Loucy (cell line): Measurements from ENCODE around the gene PLK3.

Source experiments
- H2AFZ ChIP-seq: fragments of 200-600 bp; sonication (generic); 2 replicates; pipeline ENCODE4 v1.6.0; 2016; ENCODE audit warnings: antibody characterized with exemption, mild to moderate bottlenecking, low read length, moderate library complexity
- H3F3A ChIP-seq: fragments of 200-600 bp; 2 replicates; pipeline ENCODE4 v1.6.0; 2016; ENCODE audit warnings: antibody characterized with exemption, low read depth, mild to moderate bottlenecking
- H3K27me3 ChIP-seq: fragments of 200-600 bp; sonication (generic); 2 replicates; pipeline ENCODE4 v1.6.1; 2014; ENCODE audit warnings: low read length, mild to moderate bottlenecking; ENCODE audit not compliant: insufficient read depth, poor library complexity, severe bottlenecking
- H3K36me3 ChIP-seq: fragments of 200-600 bp; sonication (generic); 2 replicates; pipeline ENCODE4 v1.6.1; 2016; ENCODE audit warnings: low read length; ENCODE audit not compliant: insufficient read depth
- H3K4me1 ChIP-seq: fragments of 200-600 bp; sonication (generic); 2 replicates; pipeline ENCODE4 v1.5.1; 2014; ENCODE audit warnings: low read length, mild to moderate bottlenecking; ENCODE audit not compliant: insufficient read depth, poor library complexity, severe bottlenecking
- H3K4me2 ChIP-seq: fragments of 200-600 bp; sonication (generic); 2 replicates; pipeline ENCODE4 v1.6.0; 2014; ENCODE audit warnings: antibody characterized with exemption, low read length, low read depth, mild to moderate bottlenecking; ENCODE audit not compliant: poor library complexity, severe bottlenecking
- H3K4me3 ChIP-seq: fragments of 200-600 bp; sonication (generic); 2 replicates; pipeline ENCODE4 v1.5.1; 2014; ENCODE audit warnings: low read length, mild to moderate bottlenecking, mixed read lengths; ENCODE audit not compliant: poor library complexity, severe bottlenecking
- H3K79me2 ChIP-seq: fragments of 200-600 bp; sonication (generic); 2 replicates; pipeline ENCODE4 v1.6.1; 2014; ENCODE audit warnings: low read length; ENCODE audit not compliant: insufficient read depth
- H3K9ac ChIP-seq: fragments of 200-600 bp; sonication (generic); 2 replicates; pipeline ENCODE4 v1.6.0; 2014; ENCODE audit warnings: mild to moderate bottlenecking, low read depth, low read length, moderate library complexity; ENCODE audit not compliant: poor library complexity, severe bottlenecking
- H3K9me2 ChIP-seq: fragments of 200-600 bp; sonication (generic); replicated peaks from 2 replicates; pipeline ENCODE4 v1.6.1; 2016; ENCODE audit warnings: low read depth, low read length, mixed read lengths
- H3K9me3 ChIP-seq: fragments of 200-600 bp; sonication (generic); 2 replicates; pipeline ENCODE4 v1.6.1; 2014; ENCODE audit warnings: mild to moderate bottlenecking, antibody characterized with exemption, low read length, low read depth; ENCODE audit not compliant: insufficient read depth
- H4K20me1 ChIP-seq: fragments of 200-600 bp; sonication (generic); 2 replicates; pipeline ENCODE4 v1.6.0; 2014; ENCODE audit warnings: antibody characterized with exemption, low read length, mild to moderate bottlenecking; ENCODE audit not compliant: insufficient read depth, poor library complexity, severe bottlenecking
- CTCF ChIP-seq: fragments of 200-600 bp; sonication (generic); conservative IDR thresholded peaks from 2 replicates; pipeline ENCODE4 v1.5.1; 2014; ENCODE audit warnings: mild to moderate bottlenecking, antibody characterized with exemption, low read length
- EZH2phosphoT487 ChIP-seq: fragments of 200-600 bp; IDR thresholded peaks from 2 replicates; pipeline ENCODE4 v1.6.1; 2018; ENCODE audit warnings: antibody characterized with exemption, mild to moderate bottlenecking, moderate library complexity, borderline replicate concordance

Gene PLK3

GRCh38 chr1:44806704-44807363, 6.7 kb downstream of the PLK3 start, which contains the start of gene DYNLT4:
Gene DYNLT4, minus strand, starts transcription at chr1:44807351. Its CDS starts 683 bp downstream, at chr1:44806668.
- Histone ChIP-seq H4K20me1 (no peaks in the 10 kb centered on the region), H3K27me3 (no peaks in the 10 kb centered on the region), H3K79me2 (no peaks in the 10 kb centered on the region), H3F3A (no peaks in the 10 kb centered on the region), H2AFZ (no peak within 1 kb of the TSS), H3K9ac (peak within 1 kb of the TSS; percentile 60), H3K4me1 (peaks cover 25% of the 10 kb centered on the region), H3K4me2 (no peak within 1 kb of the TSS), H3K4me3 (no peak within 1 kb of the TSS), H3K9me2 (no peaks in the 10 kb centered on the region), H3K9me3 (no peaks in the 10 kb centered on the region), H3K36me3 (no peaks in the 10 kb centered on the region)
- TF ChIP-seq CTCF (no peak), EZH2phosphoT487 (no peak)

DNA sequence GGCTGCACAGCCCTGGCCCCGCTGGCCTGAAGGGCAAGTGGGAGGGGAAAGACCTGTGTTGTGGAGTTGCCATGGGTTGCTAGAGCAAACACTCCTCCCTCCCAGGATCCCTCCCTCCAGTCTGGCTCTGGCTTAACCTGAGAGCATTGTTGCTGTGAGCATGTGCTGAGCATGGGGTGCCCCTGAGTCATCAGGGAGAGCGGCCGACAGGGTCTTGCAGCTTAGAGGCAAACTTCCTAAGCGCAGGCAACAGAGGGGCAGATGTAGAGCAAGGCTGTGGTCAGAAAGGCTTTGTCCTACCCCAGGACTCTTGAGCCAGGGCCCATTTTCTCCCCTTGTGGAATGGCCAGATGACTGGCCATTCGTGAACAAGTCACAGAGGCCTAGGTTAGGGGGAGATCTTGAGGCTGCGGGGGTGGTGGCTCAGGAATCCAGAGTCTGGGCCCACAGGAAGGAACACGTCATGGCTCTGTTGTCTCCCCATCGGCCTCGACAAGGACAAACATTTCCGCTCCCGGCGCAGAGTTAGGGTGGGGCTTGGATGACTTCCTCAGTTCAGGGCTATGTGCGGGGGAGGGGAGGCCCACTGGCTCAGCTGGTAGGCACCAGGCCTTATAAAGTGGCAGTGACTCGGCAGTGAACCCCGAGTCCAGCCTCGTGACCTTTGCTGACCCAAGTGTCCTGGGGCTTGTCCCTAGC, 7.3 kb downstream of the PLK3 start:
- no peaks in the 10 kb centered on the region for H3F3A ChIP-seq
- H3K4me2 ChIP-seq, result no peak overlapping the region
- H3K4me1 ChIP-seq, result peaks cover 25% of the 10 kb centered on the region
- no peaks in the 10 kb centered on the region for H3K9me3 ChIP-seq
- no peaks in the 10 kb centered on the region for H3K27me3 ChIP-seq
- H3K79me2 ChIP-seq, result no peaks in the 10 kb centered on the region
- H3K36me3 ChIP-seq, result no peaks in the 10 kb centered on the region
- H3K9ac ChIP-seq, result peak overlapping the region; percentile 60
- no peak for TF ChIP-seq CTCF
- H3K4me3 ChIP-seq, result no peak overlapping the region
- H2AFZ ChIP-seq, result no peak overlapping the region
- no peaks in the 10 kb centered on the region for H4K20me1 ChIP-seq
- H3K9me2 ChIP-seq, result no peaks in the 10 kb centered on the region

- Histone ChIP-seq H3K4me3 (no peak within 1 kb of the TSS), H2AFZ (no peak within 1 kb of the TSS), H3K9me3 (no peaks in the 10 kb centered on the region), H3K4me1 (peaks cover 25% of the 10 kb centered on the region), H3F3A (no peaks in the 10 kb centered on the region), H3K4me2 (peak within 1 kb of the TSS; percentile 24), H4K20me1 (no peaks in the 10 kb centered on the region), H3K9ac (peak within 1 kb of the TSS; percentile 60), H3K36me3 (no peaks in the 10 kb centered on the region), H3K9me2 (no peaks in the 10 kb centered on the region), H3K79me2 (no peaks in the 10 kb centered on the region), H3K27me3 (no peaks in the 10 kb centered on the region)
- TF ChIP-seq CTCF, result no peak
- no peak for TF ChIP-seq EZH2phosphoT487
Observed at GRCh38 chr1:44808063-44808937, 8.1 kb downstream of the PLK3 start, which contains the start of gene BTBD19. Gene BTBD19, plus strand, starts transcription at chr1:44808523. Its CDS starts 298 bp downstream, at chr1:44808821.
